Glomerular endothelial cell (primary cell): Measurements from ENCODE around the gene VAC14. TPM values are rescaled to one million over a fixed set of nuclear protein-coding genes. Genes with fewer than 3 reads are reported as not detected.
A peak's percentile ranks its signal among the peaks of the same experiment; 100 is the strongest.
"Not testable (repeated sequence)": the region's sequence is repeated elsewhere in the genome, so short reads cannot be mapped to it uniquely, and the experiment has no call there.

Experiments used
- DNase-seq: peaks from one replicate; pipeline ENCODE4 v3.0.0-alpha.2; 2011; ENCODE audit warnings: low read depth, low spot score; ENCODE audit errors: extremely low read depth
- total RNA-seq: library from RNA; depleted of rRNA; stranded (reverse); fragments of >200 nt; gene quantifications from 2 replicates; pipeline ENCODE4 v1.2.3, GENCODE V29; 2015

Gene VAC14
- total RNA-seq: 46.0 and 63.1 TPM in 2 replicates

- peak; percentile 29 for DNase-seq
These were observed at the start of gene VAC14 for GRCh38 chr16:70800781-70801480. TSS of gene VAC14 (minus strand) at chr16:70801158. CDS start at chr16:70800900, 258 bp downstream.

GRCh38 chr16:70823498-70824118, 22.6 kb upstream of the VAC14 start:
- DNase-seq: not testable (repeated sequence)

- not testable (repeated sequence) for DNase-seq
These were observed 21.8 kb upstream of the VAC14 start for GRCh38 chr16:70822734-70823133.

GRCh38 chr16:70818088-70818487, 17.1 kb upstream of the VAC14 start:
- DNase-seq: not testable (repeated sequence)

- DNase-seq: no peak
These were observed 8.6 kb upstream of the VAC14 start for GRCh38 chr16:70809392-70810060.

GRCh38 chr16:70808371-70808770, 7.4 kb upstream of the VAC14 start:
- no peak for DNase-seq

- DNase-seq: peak; percentile 31
These were observed 4.8 kb upstream of the VAC14 start for GRCh38 chr16:70805787-70806186.

GRCh38 chr16:70805380-70805779, 4.4 kb upstream of the VAC14 start:
- DNase-seq: no peak

- DNase-seq: no peak
These were observed 3.8 kb upstream of the VAC14 start for GRCh38 chr16:70804734-70805169.

GRCh38 chr16:70804153-70804733, 3.3 kb upstream of the VAC14 start:
- peak; percentile 56 for DNase-seq

GRCh38 chr16:70803319-70803718, 2.4 kb upstream of the VAC14 start:
- DNase-seq: no peak

GRCh38 chr16:70801611-70802010, 653 bp upstream of the VAC14 start:
- DNase-seq: no peak

GRCh38 chr16:70800311-70800710, 647 bp downstream of the VAC14 start:
- DNase-seq: no peak

- DNase-seq: no peak
These were observed 4.7 kb downstream of the VAC14 start for GRCh38 chr16:70796301-70796700.

GRCh38 chr16:70795296-70795912, 5.6 kb downstream of the VAC14 start:
- no peak for DNase-seq

GRCh38 chr16:70793851-70794502, 7.0 kb downstream of the VAC14 start:
- DNase-seq: no peak

- no peak for DNase-seq
These were observed 10.1 kb downstream of the VAC14 start for GRCh38 chr16:70790815-70791214.

- no peak for DNase-seq
These were observed 11.1 kb downstream of the VAC14 start for GRCh38 chr16:70789595-70790447.
